SK-N-SH treated with all-trans-retinoic acid at 6 μM for 48 hours (cell line): ENCODE measurements around the gene DNAJA2.
"Not testable (repeated sequence)": the region's sequence is repeated elsewhere in the genome, so short reads cannot be mapped to it uniquely, and the experiment has no call there.

ENCODE experiments used
- ARNTL ChIP-seq: fragments of 450-650 bp; formaldehyde crosslinking; IDR thresholded peaks from 2 replicates; pipeline ENCODE4 v1.5.0; 2020; ENCODE audit warnings: low read depth, mild to moderate bottlenecking, moderate library complexity, borderline replicate concordance
- CREB5 ChIP-seq: fragments of 250-450 bp; sonication (Bioruptor Pico); IDR thresholded peaks from 2 replicates; pipeline ENCODE4 v1.5.1; 2020; ENCODE audit warnings: low read depth, mild to moderate bottlenecking, moderate library complexity
- PATZ1 ChIP-seq: fragments of 250-450 bp; sonication (Bioruptor Pico); IDR thresholded peaks from 2 replicates; pipeline ENCODE4 v1.8.0; 2020; ENCODE audit warnings: mild to moderate bottlenecking, moderate library complexity, borderline replicate concordance
- POU6F1 ChIP-seq: fragments of 250-450 bp; sonication (Bioruptor Pico); IDR thresholded peaks from 2 replicates; pipeline ENCODE4 v1.8.0; 2021; ENCODE audit warnings: low read depth, mild to moderate bottlenecking, moderate library complexity, borderline replicate concordance
- ZFP3 ChIP-seq: fragments of 250-450 bp; sonication (Bioruptor Pico); IDR thresholded peaks from 2 replicates; pipeline ENCODE4 v1.5.0; 2020; ENCODE audit warnings: mild to moderate bottlenecking, moderate library complexity
- ZNF565 ChIP-seq: fragments of 450-650 bp; formaldehyde crosslinking; conservative IDR thresholded peaks from 2 replicates; pipeline ENCODE4 v1.5.0; 2020; ENCODE audit warnings: low read depth, mild to moderate bottlenecking, moderate library complexity

GRCh38 chr16:47000066-47000465 lies 26.6 kb upstream of the DNAJA2 start:
- TF ChIP-seq ARNTL (CRISPR knock-in tag); PATZ1 (CRISPR knock-in tag); CREB5 (CRISPR knock-in tag); ZNF565; ZFP3; POU6F1: not testable (repeated sequence)
